ENCODE results near the gene ERICH4. TPM values are rescaled to one million over a fixed set of nuclear protein-coding genes. Genes with fewer than 3 reads are reported as not detected.
"Not testable (repeated sequence)": the region's sequence is repeated elsewhere in the genome, so short reads cannot be mapped to it uniquely, and the experiment has no call there.

Gene ERICH4
- total and polyA plus RNA-seq, 2 donors (not counting 1 experiment from before 2014, with no cell fraction given) = not detected

GRCh38 chr19:41433171-41433570 lies 9.8 kb upstream of the ERICH4 start:
- Histone ChIP-seq H3K27ac (ENCODE audit: low read length in 2 of 2) (no peak overlapping the region), H3K4me3 (ENCODE audit: control extremely low read depth in 1 of 5, extremely low read depth in 1 of 5, insufficient read depth in 1 of 5, low read depth in 2 of 5, low read length in 4 of 5) (no peak overlapping the region), H4K20me1 (ENCODE audit: control insufficient read depth, insufficient read depth, low read length, poor library complexity, severe bottlenecking) (no peaks in the 10 kb centered on the region), H3K9me3 (ENCODE audit: control extremely low read depth in 1 of 3, control insufficient read depth in 2 of 3, insufficient read depth in 1 of 3, low read length in 2 of 3) (no peaks in the 10 kb centered on the region), H3K79me2 (ENCODE audit: control insufficient read depth, insufficient read depth, low read length) (no peaks in the 10 kb centered on the region), H3K4me2 (replicated peaks; ENCODE audit: low read depth, low read length, poor library complexity, severe bottlenecking) (no peak overlapping the region), H3K4me1 (ENCODE audit: control insufficient read depth in 2 of 2, insufficient read depth in 2 of 2, low read length in 2 of 2) (peaks cover 4% of the 10 kb centered on the region in 2 donors), H3K36me3 (replicated peaks in 1 of 2; ENCODE audit: control extremely low read depth in 1 of 2, control insufficient read depth in 1 of 2, extremely low read depth in 1 of 2, insufficient read depth in 2 of 2, low read length in 1 of 2) (peaks cover 0 to 47% of the 10 kb centered on the region in 2 experiments), H3K9ac (ENCODE audit: low read length) (no peak overlapping the region), H3K27me3 (replicated peaks in 1 of 4; ENCODE audit: control extremely low read depth in 1 of 4, control insufficient read depth in 3 of 4, insufficient read depth in 4 of 4, low read length in 3 of 4) (no peaks in the 10 kb centered on the region), H2AFZ (ENCODE audit: insufficient read depth, low read depth, low read length, poor library complexity, severe bottlenecking) (no peak overlapping the region)
- 98% methylated on average over 18 of the region's 18 CpGs for WGBS (ENCODE audit: insufficient coverage)
- DNase-seq (no peak), ATAC-seq (ENCODE audit: low read depth) (no peak)
- no peaks in the 10 kb centered on the region for H3K27me3 Mint-ChIP-seq
- H3K9me3 Mint-ChIP-seq (ENCODE audit: insufficient read depth) = no peaks in the 10 kb centered on the region
- H3K27ac Mint-ChIP-seq = no peak overlapping the region
- H3K4me3 Mint-ChIP-seq = no peak overlapping the region
- intact Hi-C loops (cut with micrococcal nuclease) = no loop called here
- ChIA-PET POLR2A (no interaction called here), CTCF (interaction anchor here (0.7 kb wide), 1 partner anchor 229 kb away, joined by 6 read pairs; no protein-coding TSS in a partner anchor)
- no peak for TF ChIP-seq CTCF (IDR thresholded peaks at IDR 0.05)
- TF ChIP-seq EZH2 (IDR thresholded peaks at IDR 0.05; ENCODE audit: borderline replicate concordance, insufficient read depth, low read depth, low read length, poor library complexity, severe bottlenecking) = no peak
- H3K4me1 Mint-ChIP-seq = peaks cover 9% of the 10 kb centered on the region

- no peak overlapping the region for H3K27ac Mint-ChIP-seq
- WGBS (ENCODE audit: insufficient coverage) = 88% methylated on average over 3 of the region's 5 CpGs
- ChIA-PET CTCF (interaction anchor here (2.7 kb wide), 1 partner anchor 162 kb away, joined by 9 read pairs; no protein-coding TSS in a partner anchor), POLR2A (no interaction called here)
- Histone ChIP-seq H3K4me1 (ENCODE audit: control insufficient read depth in 2 of 2, insufficient read depth in 2 of 2, low read length in 2 of 2) (peaks cover 6 to 8% of the 10 kb centered on the region in 2 donors), H3K27ac (ENCODE audit: low read length in 2 of 2) (no peak overlapping the region), H3K36me3 (replicated peaks in 1 of 2; ENCODE audit: control extremely low read depth in 1 of 2, control insufficient read depth in 1 of 2, extremely low read depth in 1 of 2, insufficient read depth in 2 of 2, low read length in 1 of 2) (peaks cover 0 to 43% of the 10 kb centered on the region in 2 experiments), H3K27me3 (replicated peaks in 1 of 4; ENCODE audit: control extremely low read depth in 1 of 4, control insufficient read depth in 3 of 4, insufficient read depth in 4 of 4, low read length in 3 of 4) (no peaks in the 10 kb centered on the region), H3K9ac (ENCODE audit: low read length) (no peak overlapping the region), H3K4me2 (replicated peaks; ENCODE audit: low read depth, low read length, poor library complexity, severe bottlenecking) (no peak overlapping the region), H3K9me3 (ENCODE audit: control extremely low read depth in 1 of 3, control insufficient read depth in 2 of 3, insufficient read depth in 1 of 3, low read length in 2 of 3) (no peaks in the 10 kb centered on the region), H3K79me2 (ENCODE audit: control insufficient read depth, insufficient read depth, low read length) (peaks cover 6% of the 10 kb centered on the region), H4K20me1 (ENCODE audit: control insufficient read depth, insufficient read depth, low read length, poor library complexity, severe bottlenecking) (no peaks in the 10 kb centered on the region), H2AFZ (ENCODE audit: insufficient read depth, low read depth, low read length, poor library complexity, severe bottlenecking) (no peak overlapping the region), H3K4me3 (ENCODE audit: control extremely low read depth in 1 of 5, extremely low read depth in 1 of 5, insufficient read depth in 1 of 5, low read depth in 2 of 5, low read length in 4 of 5) (no peak overlapping the region)
- DNase-seq = no peak
- no peak for TF ChIP-seq CTCF (IDR thresholded peaks at IDR 0.05)
- intact Hi-C loops (cut with micrococcal nuclease) = no loop called here
- no peaks in the 10 kb centered on the region for H3K9me3 Mint-ChIP-seq (ENCODE audit: insufficient read depth)
- peaks cover 11% of the 10 kb centered on the region for H3K4me1 Mint-ChIP-seq
- no peaks in the 10 kb centered on the region for H3K27me3 Mint-ChIP-seq
- no peak overlapping the region for H3K4me3 Mint-ChIP-seq
- ATAC-seq (ENCODE audit: low read depth) = no peak
These were observed 8.5 kb upstream of the ERICH4 start for GRCh38 chr19:41434450-41434849.

- H3K4me1 Mint-ChIP-seq = peaks cover 11% of the 10 kb centered on the region
- H3K9me3 ChIP-seq (ENCODE audit: control extremely low read depth in 1 of 3, control insufficient read depth in 2 of 3, insufficient read depth in 1 of 3, low read length in 2 of 3); H3K27me3 ChIP-seq (replicated peaks in 1 of 4; ENCODE audit: control extremely low read depth in 1 of 4, control insufficient read depth in 3 of 4, insufficient read depth in 4 of 4, low read length in 3 of 4); H3K4me3 Mint-ChIP-seq; intact Hi-C loops (cut with micrococcal nuclease); DNase-seq; H3K9me3 Mint-ChIP-seq (ENCODE audit: insufficient read depth); H4K20me1 ChIP-seq (ENCODE audit: control insufficient read depth, insufficient read depth, low read length, poor library complexity, severe bottlenecking); ATAC-seq (ENCODE audit: low read depth); H3K27me3 Mint-ChIP-seq; H3K27ac ChIP-seq (ENCODE audit: low read length in 2 of 2); H3K27ac Mint-ChIP-seq; H3K9ac ChIP-seq (ENCODE audit: low read length); H3K4me2 ChIP-seq (replicated peaks; ENCODE audit: low read depth, low read length, poor library complexity, severe bottlenecking); H3K4me3 ChIP-seq (ENCODE audit: control extremely low read depth in 1 of 5, extremely low read depth in 1 of 5, insufficient read depth in 1 of 5, low read depth in 2 of 5, low read length in 4 of 5); H2AFZ ChIP-seq (ENCODE audit: insufficient read depth, low read depth, low read length, poor library complexity, severe bottlenecking): not testable (repeated sequence)
- Histone ChIP-seq H3K36me3 (replicated peaks in 1 of 2; ENCODE audit: control extremely low read depth in 1 of 2, control insufficient read depth in 1 of 2, extremely low read depth in 1 of 2, insufficient read depth in 2 of 2, low read length in 1 of 2) (peaks cover 0 to 43% of the 10 kb centered on the region in 2 experiments), H3K79me2 (ENCODE audit: control insufficient read depth, insufficient read depth, low read length) (peaks cover 11% of the 10 kb centered on the region), H3K4me1 (ENCODE audit: control insufficient read depth in 2 of 2, insufficient read depth in 2 of 2, low read length in 2 of 2) (peaks cover 8 to 13% of the 10 kb centered on the region in 2 donors)
- 98% methylated on average over 9 of the region's 11 CpGs for WGBS (ENCODE audit: insufficient coverage)
- CTCF ChIA-PET = interaction anchor here (2.7 kb wide), 1 partner anchor 161 kb away, joined by 9 read pairs; no protein-coding TSS in a partner anchor
- POLR2A ChIA-PET = interaction anchor here (0.6 kb wide), 1 partner anchor 68 kb away, joined by 6 read pairs; no protein-coding TSS in a partner anchor
These were observed 7.6 kb upstream of the ERICH4 start for GRCh38 chr19:41435376-41435775.

Data from B cell (primary cell).